OCI-M2 (cell line): ENCODE results near the gene OTOR.

Experiments
- DNase-seq: peaks from one replicate; lab custom pipeline; 2025; ENCODE audit not compliant: unreplicated experiment; lab: John Stamatoyannopoulos, UW

The OTOR gene

GRCh38 chr20:16747291-16747811 lies 807 bp upstream of the OTOR start:
- no peak for DNase-seq

GRCh38 chr20:16749573-16749972 lies 1.4 kb downstream of the OTOR start:
- DNase-seq: no peak

- DNase-seq: no peak
Measured at GRCh38 chr20:16752082-16752481, 3.9 kb downstream of the OTOR start.

GRCh38 chr20:16752901-16753300 lies 4.7 kb downstream of the OTOR start:
- no peak for DNase-seq

GRCh38 chr20:16758454-16759180 lies 10.5 kb downstream of the OTOR start:
- DNase-seq: no peak

GRCh38 chr20:16759181-16759563 lies 11.0 kb downstream of the OTOR start:
- DNase-seq: no peak

GRCh38 chr20:16760431-16761304 lies 12.5 kb downstream of the OTOR start:
- no peak for DNase-seq

- peak; percentile 35 for DNase-seq
Measured at GRCh38 chr20:16761305-16761829, 13.2 kb downstream of the OTOR start.

- DNase-seq: no peak
Measured at GRCh38 chr20:16764560-16764959, 16.4 kb downstream of the OTOR start.

- DNase-seq: no peak
Measured at GRCh38 chr20:16771213-16771612, 23.1 kb downstream of the OTOR start.

- DNase-seq: no peak
Measured at GRCh38 chr20:16775961-16776360, 27.8 kb downstream of the OTOR start.

- no peak for DNase-seq
Measured at GRCh38 chr20:16777126-16777525, 29.0 kb downstream of the OTOR start.

GRCh38 chr20:16778159-16778558 lies 30.0 kb downstream of the OTOR start:
- no peak for DNase-seq

GRCh38 chr20:16781496-16781895 lies 33.3 kb downstream of the OTOR start:
- no peak for DNase-seq

- no peak for DNase-seq
Measured at GRCh38 chr20:16785226-16785625, 37.1 kb downstream of the OTOR start.
